CD4-positive, alpha-beta T cell treated with Interleukin-15 for 4 hours (primary cell): ENCODE data around the gene GABRG3.

Source experiments
- DNase-seq: peaks from one replicate; pipeline ENCODE4 v3.0.0-alpha.2; 2020; ENCODE audit warnings: low spot score

Gene GABRG3

GRCh38 chr15:27111323-27111722 lies 140.3 kb downstream of the GABRG3 start:
- no peak for DNase-seq

- no peak for DNase-seq
Measured at GRCh38 chr15:27114473-27114872, 143.5 kb downstream of the GABRG3 start.

- no peak for DNase-seq
Measured at GRCh38 chr15:27119695-27120266, 148.8 kb downstream of the GABRG3 start.

GRCh38 chr15:27121672-27122071 lies 150.7 kb downstream of the GABRG3 start:
- no peak for DNase-seq

GRCh38 chr15:27123291-27123690 lies 152.3 kb downstream of the GABRG3 start:
- no peak for DNase-seq

GRCh38 chr15:27123808-27124207 lies 152.8 kb downstream of the GABRG3 start:
- DNase-seq = no peak

- no peak for DNase-seq
Measured at GRCh38 chr15:27124287-27124871, 153.4 kb downstream of the GABRG3 start.

- no peak for DNase-seq
Measured at GRCh38 chr15:27125185-27125584, 154.2 kb downstream of the GABRG3 start.

GRCh38 chr15:27126449-27126848 lies 155.5 kb downstream of the GABRG3 start:
- DNase-seq = no peak

- no peak for DNase-seq
Measured at GRCh38 chr15:27127815-27128570, 157.0 kb downstream of the GABRG3 start.

- no peak for DNase-seq
Measured at GRCh38 chr15:27133249-27133648, 162.3 kb downstream of the GABRG3 start.

GRCh38 chr15:27134481-27134880 lies 163.5 kb downstream of the GABRG3 start:
- DNase-seq = no peak

- no peak for DNase-seq
Measured at GRCh38 chr15:27135151-27135550, 164.2 kb downstream of the GABRG3 start.

GRCh38 chr15:27137127-27137526 lies 166.1 kb downstream of the GABRG3 start:
- DNase-seq = no peak

- DNase-seq = no peak
Measured at GRCh38 chr15:27165590-27165989, 194.6 kb downstream of the GABRG3 start.

GRCh38 chr15:27166917-27167316 lies 195.9 kb downstream of the GABRG3 start:
- DNase-seq = no peak

GRCh38 chr15:27167738-27168137 lies 196.8 kb downstream of the GABRG3 start:
- DNase-seq = no peak

- no peak for DNase-seq
Measured at GRCh38 chr15:27170851-27171250, 199.9 kb downstream of the GABRG3 start.

GRCh38 chr15:27172821-27173220 lies 201.8 kb downstream of the GABRG3 start:
- no peak for DNase-seq

- DNase-seq = no peak
Measured at GRCh38 chr15:27175472-27176153, 204.6 kb downstream of the GABRG3 start.

- no peak for DNase-seq
Measured at GRCh38 chr15:27176785-27177406, 205.9 kb downstream of the GABRG3 start.

- DNase-seq = no peak
Measured at GRCh38 chr15:27179789-27180188, 208.8 kb downstream of the GABRG3 start.
